K562 (cell line): ENCODE data around the gene KCND3. TPM values are rescaled to one million over a fixed set of nuclear protein-coding genes. Genes with fewer than 3 reads are reported as not detected.

Experiments used
- BCOR ChIP-seq: fragments of 450-650 bp; IDR thresholded peaks from 2 replicates; pipeline ENCODE4 v1.6.1; 2016
- CC2D1A ChIP-seq: fragments of 450-650 bp; IDR thresholded peaks from 2 replicates; pipeline ENCODE4 v1.6.1; 2017; ENCODE audit warnings: mild to moderate bottlenecking
- CEBPG ChIP-seq, 3 experiments: fragments of 200-800 bp in 1 of 3; sonication (Bioruptor generic) in 1 of 3; sonication (generic) in 1 of 3; formaldehyde crosslinking in 1 of 3; IDR thresholded peaks in 2 of 3; conservative IDR thresholded peaks in 1 of 3; 2 replicates each; pipeline versions ENCODE4 v1.6.1 to v1.8.0; 2016 to 2022; ENCODE audit warnings: missing compliant biosample characterization in 2 of 3, missing genetic modification characterization in 2 of 3, mild to moderate bottlenecking in 1 of 3, missing genetic modification reagents in 1 of 3
- ETS2 ChIP-seq: IDR thresholded peaks from 2 replicates; pipeline ENCODE4 v1.6.1; 2016; ENCODE audit warnings: borderline replicate concordance, missing genetic modification characterization, mild to moderate bottlenecking, moderate library complexity, missing compliant biosample characterization; ENCODE audit not compliant: poor library complexity, severe bottlenecking
- HDAC2 ChIP-seq: fragments of 450-650 bp; IDR thresholded peaks from 2 replicates; pipeline ENCODE4 v1.6.1; 2016; ENCODE audit warnings: mild to moderate bottlenecking
- MYBL2 ChIP-seq, 2 experiments: fragments of 450-650 bp in 1 of 2; sonication (generic) in 1 of 2; formaldehyde crosslinking in 1 of 2; IDR thresholded peaks; 2 replicates each; pipeline versions ENCODE4 v1.6.1 to v1.8.1; 2017 to 2022; ENCODE audit warnings: borderline replicate concordance in 1 of 2, inconsistent platforms in 1 of 2, low read depth in 1 of 2, mild to moderate bottlenecking in 1 of 2, missing genetic modification reagents in 1 of 2, moderate library complexity in 1 of 2
- NCOA6 ChIP-seq: fragments of 450-650 bp; IDR thresholded peaks from 2 replicates; pipeline ENCODE4 v1.6.1; 2017; ENCODE audit warnings: mild to moderate bottlenecking
- TAF1 ChIP-seq: IDR thresholded peaks from 2 replicates; pipeline ENCODE4 v1.6.1; 2011; ENCODE audit warnings: mild to moderate bottlenecking, low read length, moderate library complexity; ENCODE audit not compliant: insufficient read depth, control insufficient read depth, severe bottlenecking; ENCODE audit errors: extremely low read depth
- TCF7 ChIP-seq: sonication (generic); IDR thresholded peaks from 2 replicates; pipeline ENCODE4 v1.6.1; 2016; ENCODE audit warnings: antibody characterized with exemption, borderline replicate concordance
- YBX1 ChIP-seq: fragments of 450-650 bp; IDR thresholded peaks from 2 replicates; pipeline ENCODE4 v1.7.1; 2016; ENCODE audit warnings: mild to moderate bottlenecking
- ZNF134 ChIP-seq: fragments of 250-450 bp; sonication (Bioruptor Pico); conservative IDR thresholded peaks from 2 replicates; pipeline ENCODE4 v1.4.0; 2020
- ZNF174 ChIP-seq: fragments of 250-450 bp; sonication (Bioruptor Pico); IDR thresholded peaks from 2 replicates; pipeline ENCODE4 v1.4.0; 2020; ENCODE audit warnings: mild to moderate bottlenecking
- polyA plus RNA-seq, 8 experiments: library from polyadenylated mRNA; depleted of rRNA in 4 of 8; stranded (reverse) in 5 of 8; unstranded in 3 of 8; fragments of >200 nt; fragmentation: Nextera tagmentation in 2 of 8; fragmentation: Illumina TruSeq in 1 of 8; extraction: Ambion mirVana in 2 of 8; extraction: Trizol in 1 of 8; gene quantifications; 2 replicates each; pipeline versions ENCODE4 v1.2.1 to v1.2.3, GENCODE V29; 2011 to 2014; ENCODE audit warnings: inconsistent platforms in 1 of 8, missing spikeins in 1 of 8
- total RNA-seq, 7 experiments: library from RNA; depleted of rRNA in 6 of 7; stranded (reverse); fragments of >200 nt in 6 of 7; fragmentation: Illumina TruSeq in 2 of 7; extraction: Trizol in 2 of 7; gene quantifications; 2 replicates each; pipeline versions ENCODE4 v1.2.1 to v1.2.3, GENCODE V29; 2011 to 2021; ENCODE audit warnings: low replicate concordance in 1 of 7
- TF ChIP-seq, protein P1 (sequence below): fragments of 250-450 bp; sonication (Bioruptor Pico); IDR thresholded peaks from 2 replicates; pipeline ENCODE4 v1.6.1; 2021; ENCODE audit warnings: mild to moderate bottlenecking
- TF ChIP-seq, protein P2 (sequence below): fragments of 450-650 bp; IDR thresholded peaks from 2 replicates; pipeline ENCODE4 v1.6.1; 2017; ENCODE audit warnings: antibody characterized with exemption, mild to moderate bottlenecking
- TF ChIP-seq, protein P3 (sequence below), 2 experiments: fragments of 450-650 bp; IDR thresholded peaks; 2 replicates each; pipeline ENCODE4 v1.6.1; 2018; ENCODE audit warnings: mild to moderate bottlenecking in 2 of 2, low read depth in 1 of 2; ENCODE audit not compliant: partially characterized antibody in 2 of 2
- TF ChIP-seq, protein P4 (sequence below): fragments of 250-450 bp; sonication (Bioruptor Pico); IDR thresholded peaks from 2 replicates; pipeline ENCODE4 v1.9.0; 2021; ENCODE audit warnings: mild to moderate bottlenecking
- TF ChIP-seq, protein P5 (sequence below): IDR thresholded peaks from 2 replicates; pipeline ENCODE4 v1.6.1; 2012; ENCODE audit warnings: low read depth, low read length, improper control_type of control experiment, borderline replicate concordance

Gene KCND3
- total and polyA plus RNA-seq, 9 of the 15 experiments (the other 6 are each of a cell fraction or from before 2014, with no cell fraction given) = not detected

DNA sequence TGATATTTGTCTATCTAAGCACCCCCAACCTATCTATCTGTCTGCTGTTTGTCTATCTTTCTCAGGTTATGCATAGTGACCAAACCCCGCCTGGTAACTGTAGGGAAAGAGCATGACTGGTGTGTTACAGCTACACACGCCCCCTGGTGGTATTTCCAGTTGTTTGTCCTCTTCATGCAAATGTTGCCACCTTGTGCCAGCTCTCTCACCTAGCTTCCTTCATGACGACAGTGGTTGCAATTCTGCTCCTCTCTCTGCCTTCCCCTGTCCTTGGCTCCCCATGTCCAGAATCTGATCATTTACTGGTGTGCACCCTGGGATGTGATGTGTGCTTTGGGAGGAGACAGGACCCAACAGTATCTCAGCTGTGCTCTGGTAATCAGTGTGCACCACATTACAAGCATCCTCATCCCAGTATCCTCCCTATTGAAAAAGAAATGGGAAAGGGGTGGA, 242.2 kb downstream of the KCND3 start (continued):
- TF ChIP-seq HDAC2 = peak; percentile 80; the same call in 1 of the 2 replicates
- TF ChIP-seq MYBL2 (IDR thresholded peaks at IDR 0.05; ENCODE audit: low read depth) = no peak
- TF ChIP-seq MYBL2 (CRISPR knock-in tag; IDR thresholded peaks at IDR 0.05; ENCODE audit: borderline replicate concordance) = no peak
- peak; percentile 93 for TF ChIP-seq CEBPG (CRISPR knock-in tag; IDR thresholded peaks at IDR 0.05)
- TF ChIP-seq CEBPG (tag; conservative IDR thresholded peaks at IDR 0.05 in 1 of 2, IDR thresholded peaks at IDR 0.05 in 1 of 2) = peak in 1 of 2 experiments; percentile 76; a peak in 2 of 4 replicates
- TF ChIP-seq, protein P1, sequence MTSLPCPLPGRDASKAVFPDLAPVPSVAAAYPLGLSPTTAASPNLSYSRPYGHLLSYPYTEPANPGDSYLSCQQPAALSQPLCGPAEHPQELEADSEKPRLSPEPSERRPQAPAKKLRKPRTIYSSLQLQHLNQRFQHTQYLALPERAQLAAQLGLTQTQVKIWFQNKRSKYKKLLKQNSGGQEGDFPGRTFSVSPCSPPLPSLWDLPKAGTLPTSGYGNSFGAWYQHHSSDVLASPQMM (CRISPR knock-in tag) = no peak
- no peak for TF ChIP-seq ZNF134
- no peak for TF ChIP-seq ZNF174 (CRISPR knock-in tag)
- TF ChIP-seq, protein P2, sequence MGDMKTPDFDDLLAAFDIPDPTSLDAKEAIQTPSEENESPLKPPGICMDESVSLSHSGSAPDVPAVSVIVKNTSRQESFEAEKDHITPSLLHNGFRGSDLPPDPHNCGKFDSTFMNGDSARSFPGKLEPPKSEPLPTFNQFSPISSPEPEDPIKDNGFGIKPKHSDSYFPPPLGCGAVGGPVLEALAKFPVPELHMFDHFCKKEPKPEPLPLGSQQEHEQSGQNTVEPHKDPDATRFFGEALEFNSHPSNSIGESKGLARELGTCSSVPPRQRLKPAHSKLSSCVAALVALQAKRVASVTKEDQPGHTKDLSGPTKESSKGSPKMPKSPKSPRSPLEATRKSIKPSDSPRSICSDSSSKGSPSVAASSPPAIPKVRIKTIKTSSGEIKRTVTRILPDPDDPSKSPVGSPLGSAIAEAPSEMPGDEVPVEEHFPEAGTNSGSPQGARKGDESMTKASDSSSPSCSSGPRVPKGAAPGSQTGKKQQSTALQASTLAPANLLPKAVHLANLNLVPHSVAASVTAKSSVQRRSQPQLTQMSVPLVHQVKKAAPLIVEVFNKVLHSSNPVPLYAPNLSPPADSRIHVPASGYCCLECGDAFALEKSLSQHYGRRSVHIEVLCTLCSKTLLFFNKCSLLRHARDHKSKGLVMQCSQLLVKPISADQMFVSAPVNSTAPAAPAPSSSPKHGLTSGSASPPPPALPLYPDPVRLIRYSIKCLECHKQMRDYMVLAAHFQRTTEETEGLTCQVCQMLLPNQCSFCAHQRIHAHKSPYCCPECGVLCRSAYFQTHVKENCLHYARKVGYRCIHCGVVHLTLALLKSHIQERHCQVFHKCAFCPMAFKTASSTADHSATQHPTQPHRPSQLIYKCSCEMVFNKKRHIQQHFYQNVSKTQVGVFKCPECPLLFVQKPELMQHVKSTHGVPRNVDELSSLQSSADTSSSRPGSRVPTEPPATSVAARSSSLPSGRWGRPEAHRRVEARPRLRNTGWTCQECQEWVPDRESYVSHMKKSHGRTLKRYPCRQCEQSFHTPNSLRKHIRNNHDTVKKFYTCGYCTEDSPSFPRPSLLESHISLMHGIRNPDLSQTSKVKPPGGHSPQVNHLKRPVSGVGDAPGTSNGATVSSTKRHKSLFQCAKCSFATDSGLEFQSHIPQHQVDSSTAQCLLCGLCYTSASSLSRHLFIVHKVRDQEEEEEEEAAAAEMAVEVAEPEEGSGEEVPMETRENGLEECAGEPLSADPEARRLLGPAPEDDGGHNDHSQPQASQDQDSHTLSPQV = no peak
- TF ChIP-seq, protein P3, sequence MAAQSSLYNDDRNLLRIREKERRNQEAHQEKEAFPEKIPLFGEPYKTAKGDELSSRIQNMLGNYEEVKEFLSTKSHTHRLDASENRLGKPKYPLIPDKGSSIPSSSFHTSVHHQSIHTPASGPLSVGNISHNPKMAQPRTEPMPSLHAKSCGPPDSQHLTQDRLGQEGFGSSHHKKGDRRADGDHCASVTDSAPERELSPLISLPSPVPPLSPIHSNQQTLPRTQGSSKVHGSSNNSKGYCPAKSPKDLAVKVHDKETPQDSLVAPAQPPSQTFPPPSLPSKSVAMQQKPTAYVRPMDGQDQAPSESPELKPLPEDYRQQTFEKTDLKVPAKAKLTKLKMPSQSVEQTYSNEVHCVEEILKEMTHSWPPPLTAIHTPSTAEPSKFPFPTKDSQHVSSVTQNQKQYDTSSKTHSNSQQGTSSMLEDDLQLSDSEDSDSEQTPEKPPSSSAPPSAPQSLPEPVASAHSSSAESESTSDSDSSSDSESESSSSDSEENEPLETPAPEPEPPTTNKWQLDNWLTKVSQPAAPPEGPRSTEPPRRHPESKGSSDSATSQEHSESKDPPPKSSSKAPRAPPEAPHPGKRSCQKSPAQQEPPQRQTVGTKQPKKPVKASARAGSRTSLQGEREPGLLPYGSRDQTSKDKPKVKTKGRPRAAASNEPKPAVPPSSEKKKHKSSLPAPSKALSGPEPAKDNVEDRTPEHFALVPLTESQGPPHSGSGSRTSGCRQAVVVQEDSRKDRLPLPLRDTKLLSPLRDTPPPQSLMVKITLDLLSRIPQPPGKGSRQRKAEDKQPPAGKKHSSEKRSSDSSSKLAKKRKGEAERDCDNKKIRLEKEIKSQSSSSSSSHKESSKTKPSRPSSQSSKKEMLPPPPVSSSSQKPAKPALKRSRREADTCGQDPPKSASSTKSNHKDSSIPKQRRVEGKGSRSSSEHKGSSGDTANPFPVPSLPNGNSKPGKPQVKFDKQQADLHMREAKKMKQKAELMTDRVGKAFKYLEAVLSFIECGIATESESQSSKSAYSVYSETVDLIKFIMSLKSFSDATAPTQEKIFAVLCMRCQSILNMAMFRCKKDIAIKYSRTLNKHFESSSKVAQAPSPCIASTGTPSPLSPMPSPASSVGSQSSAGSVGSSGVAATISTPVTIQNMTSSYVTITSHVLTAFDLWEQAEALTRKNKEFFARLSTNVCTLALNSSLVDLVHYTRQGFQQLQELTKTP (IDR thresholded peaks at IDR 0.05; ENCODE audit: low read depth in 1 of 2, partially characterized antibody in 2 of 2) = peak in 1 of 2 experiments; percentile 23
- TF ChIP-seq, protein P4, sequence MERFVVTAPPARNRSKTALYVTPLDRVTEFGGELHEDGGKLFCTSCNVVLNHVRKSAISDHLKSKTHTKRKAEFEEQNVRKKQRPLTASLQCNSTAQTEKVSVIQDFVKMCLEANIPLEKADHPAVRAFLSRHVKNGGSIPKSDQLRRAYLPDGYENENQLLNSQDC = no peak
- peak; percentile 20; the same call in 1 of the 2 replicates for TF ChIP-seq CC2D1A
- no peak for TF ChIP-seq NCOA6
- no peak for TF ChIP-seq ETS2 (tag)
- no peak for TF ChIP-seq TCF7
- no peak for TF ChIP-seq TAF1
- TF ChIP-seq, protein P5, sequence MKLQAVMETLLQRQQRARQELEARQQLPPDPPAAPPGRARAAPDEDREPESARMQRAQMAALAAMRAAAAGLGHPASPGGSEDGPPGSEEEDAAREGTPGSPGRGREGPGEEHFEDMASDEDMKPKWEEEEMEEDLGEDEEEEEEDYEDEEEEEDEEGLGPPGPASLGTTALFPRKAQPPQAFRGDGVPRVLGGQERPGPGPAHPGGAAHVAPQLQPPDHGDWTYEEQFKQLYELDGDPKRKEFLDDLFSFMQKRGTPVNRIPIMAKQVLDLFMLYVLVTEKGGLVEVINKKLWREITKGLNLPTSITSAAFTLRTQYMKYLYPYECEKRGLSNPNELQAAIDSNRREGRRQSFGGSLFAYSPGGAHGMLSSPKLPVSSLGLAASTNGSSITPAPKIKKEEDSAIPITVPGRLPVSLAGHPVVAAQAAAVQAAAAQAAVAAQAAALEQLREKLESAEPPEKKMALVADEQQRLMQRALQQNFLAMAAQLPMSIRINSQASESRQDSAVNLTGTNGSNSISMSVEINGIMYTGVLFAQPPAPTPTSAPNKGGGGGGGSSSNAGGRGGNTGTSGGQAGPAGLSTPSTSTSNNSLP = no peak
- TF ChIP-seq BCOR = peak; percentile 97
- no peak for TF ChIP-seq YBX1
